Measurements from ENCODE around the gene FOXN4. TPM values are rescaled to one million over a fixed set of nuclear protein-coding genes. Genes with fewer than 3 reads are reported as not detected.

FOXN4 gene
- total and polyA plus RNA-seq, 2 donors (not counting 3 experiments of a cell fraction or from before 2014, with no cell fraction given): not detected

GRCh38 chr12:109236257-109236656 is 72.8 kb downstream of the FOXN4 start:
- Histone ChIP-seq H2AFZ (ENCODE audit: low read depth, low read length) (no peak overlapping the region), H3K36me3 (ENCODE audit: control insufficient read depth in 2 of 2, extremely low read depth in 1 of 2, insufficient read depth in 2 of 2, low read length in 2 of 2) (no peaks in the 10 kb centered on the region), H3K4me3 (replicated peaks in 1 of 3; ENCODE audit: insufficient read depth in 1 of 3, low read depth in 1 of 3, low read length in 3 of 3) (no peak overlapping the region), H4K20me1 (replicated peaks; ENCODE audit: control insufficient read depth, extremely low read depth, insufficient read depth, low read length) (no peaks in the 10 kb centered on the region), H3K27ac (ENCODE audit: insufficient read depth, low read depth, low read length) (no peak overlapping the region), H3K9me1 (replicated peaks; ENCODE audit: control insufficient read depth, extremely low read depth, insufficient read depth, low read length) (no peaks in the 10 kb centered on the region), H3K27me3 (ENCODE audit: control insufficient read depth in 2 of 2, insufficient read depth in 2 of 2, low read length in 2 of 2) (no peaks in the 10 kb centered on the region), H3K79me2 (ENCODE audit: control insufficient read depth, insufficient read depth, low read length) (no peaks in the 10 kb centered on the region), H3K4me1 (ENCODE audit: control insufficient read depth, extremely low read depth, insufficient read depth, low read length) (no peaks in the 10 kb centered on the region), H3K4me2 (ENCODE audit: insufficient read depth, low read length) (no peak overlapping the region), H3K9ac (replicated peaks; ENCODE audit: extremely low read depth, insufficient read depth, low read length) (no peak overlapping the region), H3K9me3 (replicated peaks; ENCODE audit: control insufficient read depth, insufficient read depth, low read length) (no peaks in the 10 kb centered on the region)
- DNase-seq (ENCODE audit: low read depth, low spot score) (no peak), FAIRE-seq (no peak)
- dilution Hi-C loops (cut with MboI; ENCODE audit: extremely low pct_ligation_motif_present, low sequenced_read_pairs) (no loop called here), intact Hi-C loops (cut with micrococcal nuclease) (no loop called here)
- BruUV-seq (replicated peaks): no TSS peak
- TF ChIP-seq JUN (IDR thresholded peaks at IDR 0.05; ENCODE audit: borderline replicate concordance, insufficient read depth, insufficient read length, low read depth) (no peak), GATA2 (IDR thresholded peaks at IDR 0.05; ENCODE audit: insufficient read depth, insufficient read length, low read depth, low read length) (no peak), EZH2 (IDR thresholded peaks at IDR 0.05; ENCODE audit: borderline replicate concordance, low read depth, low read length, severe bottlenecking) (no peak), FOS (IDR thresholded peaks at IDR 0.05; ENCODE audit: borderline replicate concordance, insufficient read depth, low read length) (no peak), MAX (IDR thresholded peaks at IDR 0.05; ENCODE audit: insufficient read depth, insufficient read length) (no peak), MYC (IDR thresholded peaks at IDR 0.05; ENCODE audit: low read depth, low read length) (no peak)
- ChIA-PET POLR2A (no interaction called here), CTCF (interaction anchor here (1.4 kb wide), 1 partner anchor 124 kb away, joined by 3 read pairs; no protein-coding TSS in a partner anchor)

- Histone ChIP-seq H3K9me1 (replicated peaks; ENCODE audit: control insufficient read depth, extremely low read depth, insufficient read depth, low read length) (no peaks in the 10 kb centered on the region), H2AFZ (ENCODE audit: low read depth, low read length) (no peak overlapping the region), H3K9ac (replicated peaks; ENCODE audit: extremely low read depth, insufficient read depth, low read length) (no peak overlapping the region), H3K9me3 (replicated peaks; ENCODE audit: control insufficient read depth, insufficient read depth, low read length) (no peaks in the 10 kb centered on the region), H4K20me1 (replicated peaks; ENCODE audit: control insufficient read depth, extremely low read depth, insufficient read depth, low read length) (no peaks in the 10 kb centered on the region), H3K4me1 (ENCODE audit: control insufficient read depth, extremely low read depth, insufficient read depth, low read length) (no peaks in the 10 kb centered on the region), H3K27me3 (ENCODE audit: control insufficient read depth in 2 of 2, insufficient read depth in 2 of 2, low read length in 2 of 2) (no peaks in the 10 kb centered on the region), H3K79me2 (ENCODE audit: control insufficient read depth, insufficient read depth, low read length) (no peaks in the 10 kb centered on the region), H3K36me3 (ENCODE audit: control insufficient read depth in 2 of 2, extremely low read depth in 1 of 2, insufficient read depth in 2 of 2, low read length in 2 of 2) (no peaks in the 10 kb centered on the region), H3K4me2 (ENCODE audit: insufficient read depth, low read length) (no peak overlapping the region), H3K4me3 (replicated peaks in 1 of 3; ENCODE audit: insufficient read depth in 1 of 3, low read depth in 1 of 3, low read length in 3 of 3) (no peak overlapping the region), H3K27ac (ENCODE audit: insufficient read depth, low read depth, low read length) (no peak overlapping the region)
- ChIA-PET CTCF (interaction anchor here (0.6 kb wide), 1 partner anchor 117 kb away, joined by 5 read pairs; no protein-coding TSS in a partner anchor), POLR2A (no interaction called here)
- DNase-seq (ENCODE audit: low read depth, low spot score) (no peak), FAIRE-seq (no peak)
- no TSS peak for BruUV-seq (replicated peaks)
- intact Hi-C loops (cut with micrococcal nuclease) (no loop called here), dilution Hi-C loops (cut with MboI; ENCODE audit: extremely low pct_ligation_motif_present, low sequenced_read_pairs) (no loop called here)
- no peak for TF ChIP-seq POLR2A (IDR thresholded peaks at IDR 0.05; ENCODE audit: low read depth, low read length)
- no peak for TF ChIP-seq MYC (IDR thresholded peaks at IDR 0.05; ENCODE audit: low read depth, low read length)
- no peak for TF ChIP-seq CTCF (IDR thresholded peaks at IDR 0.05; ENCODE audit: extremely low read depth in 1 of 2, insufficient read depth in 1 of 2, low read depth in 1 of 2, low read length in 2 of 2)
- no peak for TF ChIP-seq GATA2 (IDR thresholded peaks at IDR 0.05; ENCODE audit: insufficient read depth, insufficient read length, low read depth, low read length)
- TF ChIP-seq MAX (IDR thresholded peaks at IDR 0.05; ENCODE audit: insufficient read depth, insufficient read length): no peak
- TF ChIP-seq FOS (IDR thresholded peaks at IDR 0.05; ENCODE audit: borderline replicate concordance, insufficient read depth, low read length): no peak
- TF ChIP-seq JUN (IDR thresholded peaks at IDR 0.05; ENCODE audit: borderline replicate concordance, insufficient read depth, insufficient read length, low read depth): no peak
- TF ChIP-seq POLR2AphosphoS5 (IDR thresholded peaks at IDR 0.05; ENCODE audit: insufficient read depth, low read depth, low read length): no peak
- no peak for TF ChIP-seq EZH2 (IDR thresholded peaks at IDR 0.05; ENCODE audit: borderline replicate concordance, low read depth, low read length, severe bottlenecking)
Observed at GRCh38 chr12:109234012-109234411, 75.1 kb downstream of the FOXN4 start.

Measured in endothelial cell of umbilical vein (primary cell).